Upper lobe of right lung (tissue), 1 donor: ENCODE results near the gene ULBP3. TPM values are rescaled to one million over a fixed set of nuclear protein-coding genes. Genes with fewer than 3 reads are reported as not detected.
"Not testable (repeated sequence)": the region's sequence is repeated elsewhere in the genome, so short reads cannot be mapped to it uniquely, and the experiment has no call there.

Source experiments
- ATAC-seq: fragments of 200-7000 bp; cut with Tn5 transposase; one replicate; pipeline ENCODE4 v1.9.1; 2020; ENCODE audit warnings: mild to moderate bottlenecking, moderate library complexity
- DNase-seq: peaks from one replicate; pipeline ENCODE4 v3.0.0-alpha.2; 2020
- H3K27ac ChIP-seq: fragments of 200-600 bp; one replicate; pipeline ENCODE4 v1.8.0; 2022
- H3K27me3 ChIP-seq: fragments of 200-600 bp; one replicate; pipeline ENCODE4 v1.8.0; 2022; ENCODE audit warnings: mild to moderate bottlenecking
- H3K36me3 ChIP-seq: fragments of 200-600 bp; one replicate; pipeline ENCODE4 v1.8.0; 2022
- H3K4me1 ChIP-seq: fragments of 200-600 bp; one replicate; pipeline ENCODE4 v1.8.0; 2022
- H3K4me3 ChIP-seq: fragments of 200-600 bp; one replicate; pipeline ENCODE4 v1.8.0; 2022; ENCODE audit warnings: mild to moderate bottlenecking
- H3K9me3 ChIP-seq: fragments of 200-600 bp; one replicate; pipeline ENCODE4 v1.8.0; 2022
- intact Hi-C: fragments of 100-400 bp; cut with DNase I; formaldehyde crosslinking; loops from one replicate; pipeline ENCODE4 v1.11.0; 2022
- total RNA-seq: library from RNA; stranded (reverse); fragmentation: NEBNext Ultra II Directional; extraction: Animal tissue kit (Norgen Biotek cat#: 25700); gene quantifications from one replicate; pipeline ENCODE4 v1.2.1, GENCODE V29; 2021
- TF ChIP-seq, protein P1 (sequence below): fragments of 200-600 bp; IDR thresholded peaks from one replicate; pipeline ENCODE4 v1.8.0; 2022; ENCODE audit warnings: antibody characterized with exemption
- donor health status: DM: no; HTN: yes; CAD: no; lungs with severe emphysema.

ULBP3 gene
- total RNA-seq, 1 donor from 2014 or later, result 3.8 TPM

DNA sequence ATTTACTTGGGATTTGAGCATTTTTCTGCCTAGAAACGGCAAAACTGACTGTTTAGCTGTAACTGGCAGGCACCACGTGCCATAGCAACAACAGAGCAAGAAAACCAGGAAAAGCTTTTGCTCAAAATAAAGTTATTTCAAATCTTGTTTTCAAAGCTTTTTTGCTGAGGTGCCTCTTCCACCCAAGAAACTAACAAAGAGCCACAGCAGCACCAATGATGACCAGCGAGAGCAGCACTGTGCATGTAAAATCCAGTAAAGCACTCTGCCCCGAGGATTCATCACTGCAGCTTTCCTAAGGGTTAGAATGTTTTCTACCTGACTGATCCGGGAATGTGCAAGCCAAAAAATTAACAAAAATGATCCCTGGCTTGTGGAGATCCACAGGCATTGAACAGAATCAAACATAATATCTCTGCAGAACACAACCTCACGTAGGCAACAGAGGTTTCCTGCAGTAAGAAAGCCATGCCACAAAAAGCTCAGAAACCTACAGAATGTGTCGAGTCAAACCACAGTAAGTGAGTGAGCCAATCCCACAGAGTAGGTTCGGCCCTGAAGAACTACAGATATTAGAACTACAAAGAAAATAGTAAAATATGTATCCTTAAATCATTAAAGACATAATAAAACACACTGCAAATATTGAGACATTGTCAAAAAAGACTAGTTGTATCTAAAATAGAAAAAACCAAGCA, 7.4 kb upstream of the ULBP3 start:
- ATAC-seq (no peak), DNase-seq (no peak)
- no peaks in the 10 kb centered on the region for H3K9me3 ChIP-seq
- TF ChIP-seq, protein P1, sequence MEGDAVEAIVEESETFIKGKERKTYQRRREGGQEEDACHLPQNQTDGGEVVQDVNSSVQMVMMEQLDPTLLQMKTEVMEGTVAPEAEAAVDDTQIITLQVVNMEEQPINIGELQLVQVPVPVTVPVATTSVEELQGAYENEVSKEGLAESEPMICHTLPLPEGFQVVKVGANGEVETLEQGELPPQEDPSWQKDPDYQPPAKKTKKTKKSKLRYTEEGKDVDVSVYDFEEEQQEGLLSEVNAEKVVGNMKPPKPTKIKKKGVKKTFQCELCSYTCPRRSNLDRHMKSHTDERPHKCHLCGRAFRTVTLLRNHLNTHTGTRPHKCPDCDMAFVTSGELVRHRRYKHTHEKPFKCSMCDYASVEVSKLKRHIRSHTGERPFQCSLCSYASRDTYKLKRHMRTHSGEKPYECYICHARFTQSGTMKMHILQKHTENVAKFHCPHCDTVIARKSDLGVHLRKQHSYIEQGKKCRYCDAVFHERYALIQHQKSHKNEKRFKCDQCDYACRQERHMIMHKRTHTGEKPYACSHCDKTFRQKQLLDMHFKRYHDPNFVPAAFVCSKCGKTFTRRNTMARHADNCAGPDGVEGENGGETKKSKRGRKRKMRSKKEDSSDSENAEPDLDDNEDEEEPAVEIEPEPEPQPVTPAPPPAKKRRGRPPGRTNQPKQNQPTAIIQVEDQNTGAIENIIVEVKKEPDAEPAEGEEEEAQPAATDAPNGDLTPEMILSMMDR, result no peak
- no peaks in the 10 kb centered on the region for H3K36me3 ChIP-seq
- intact Hi-C loops, result no loop called here
- H3K4me3 ChIP-seq, result no peak overlapping the region
- no peak overlapping the region for H3K27ac ChIP-seq
- H3K27me3 ChIP-seq, result no peaks in the 10 kb centered on the region
- H3K4me1 ChIP-seq, result no peaks in the 10 kb centered on the region

DNA sequence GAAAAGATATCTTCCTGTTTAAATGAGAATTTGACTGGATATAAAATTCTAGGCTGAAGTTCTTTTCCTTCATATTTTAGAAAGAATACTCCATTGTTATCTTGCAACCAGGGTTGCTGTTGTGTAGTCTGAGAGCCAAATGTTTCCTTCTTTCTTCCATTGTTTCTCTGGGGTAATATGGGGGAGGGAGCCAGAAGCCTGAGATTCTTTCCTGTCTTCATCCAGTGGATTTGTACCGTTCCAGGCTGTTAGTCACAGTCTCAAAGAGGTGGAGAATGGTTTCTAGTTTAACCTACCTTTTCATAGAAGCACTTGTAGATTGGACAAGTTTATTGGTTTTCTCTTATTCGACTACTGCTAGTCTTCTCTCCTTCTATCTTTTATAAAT, 6.1 kb upstream of the ULBP3 start:
- intact Hi-C loops, result no loop called here
- no peaks in the 10 kb centered on the region for H3K27me3 ChIP-seq
- no peaks in the 10 kb centered on the region for H3K9me3 ChIP-seq
- TF ChIP-seq, protein P1, result no peak
- no peak for DNase-seq
- H3K4me1 ChIP-seq, result no peaks in the 10 kb centered on the region
- H3K36me3 ChIP-seq, result no peaks in the 10 kb centered on the region
- no peak overlapping the region for H3K27ac ChIP-seq
- no peak for ATAC-seq
- H3K4me3 ChIP-seq, result no peak overlapping the region

DNA sequence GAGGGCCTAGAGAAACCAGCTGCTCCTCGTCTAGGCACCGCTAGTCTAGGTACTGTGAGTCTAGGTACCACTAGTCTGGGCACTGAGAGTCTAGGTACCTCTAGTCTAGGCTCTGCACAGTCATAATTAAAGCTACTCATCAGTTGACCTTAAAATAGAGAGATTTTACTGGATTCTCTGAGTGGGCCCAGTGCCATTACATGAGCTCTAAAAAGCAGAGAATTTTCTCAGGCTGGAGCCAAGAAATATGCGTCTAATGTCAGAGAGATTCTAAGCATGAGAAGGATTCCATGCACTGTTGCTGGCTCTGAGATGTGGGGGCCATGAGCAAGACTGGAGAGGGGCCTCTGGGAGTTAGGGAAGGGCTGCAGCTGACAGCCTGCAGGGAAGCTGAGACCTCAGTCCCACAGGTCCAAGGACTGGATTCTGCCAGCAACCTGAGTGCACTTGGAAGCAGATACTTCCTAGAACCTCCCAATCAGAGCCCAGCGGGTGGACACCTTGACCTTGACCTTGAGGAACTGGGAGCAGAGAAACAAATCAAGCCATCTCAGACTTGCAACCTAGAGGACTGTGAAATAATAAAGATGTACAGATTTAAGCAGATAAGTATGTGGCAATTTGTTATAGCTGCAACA, 5.6 kb upstream of the ULBP3 start:
- H3K27ac ChIP-seq, H3K36me3 ChIP-seq, intact Hi-C loops, DNase-seq, H3K9me3 ChIP-seq, ATAC-seq, H3K27me3 ChIP-seq, H3K4me1 ChIP-seq, H3K4me3 ChIP-seq: not testable (repeated sequence)

DNA sequence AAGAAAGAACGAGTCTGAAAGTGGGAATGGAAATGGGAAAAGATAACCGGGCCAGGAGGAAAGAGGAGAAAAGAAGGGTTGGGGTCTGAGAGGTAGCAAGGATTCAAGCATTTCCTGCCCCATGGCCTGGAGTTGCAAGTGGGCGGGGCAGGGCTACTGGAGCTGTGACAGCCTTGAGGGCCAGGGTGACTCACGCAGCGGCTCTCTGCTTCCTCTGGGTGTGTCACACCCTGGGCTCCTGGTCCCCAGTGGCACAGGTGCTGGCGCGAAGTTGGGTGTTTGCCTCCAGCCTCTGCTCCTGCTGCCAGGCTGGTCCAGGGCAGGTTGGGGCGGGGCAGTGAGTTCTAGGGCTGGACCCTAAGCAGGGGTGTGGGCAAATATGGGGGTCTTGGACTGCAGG, 3.3 kb upstream of the ULBP3 start:
- Histone ChIP-seq H3K9me3 (no peaks in the 10 kb centered on the region), H3K4me3 (no peak overlapping the region), H3K27ac (no peak overlapping the region), H3K4me1 (peaks cover 4% of the 10 kb centered on the region), H3K36me3 (no peaks in the 10 kb centered on the region), H3K27me3 (no peaks in the 10 kb centered on the region)
- peak; percentile 94 for DNase-seq
- intact Hi-C loops, result no loop called here
- TF ChIP-seq, protein P1, result no peak
- peak; percentile 79 for ATAC-seq

DNA sequence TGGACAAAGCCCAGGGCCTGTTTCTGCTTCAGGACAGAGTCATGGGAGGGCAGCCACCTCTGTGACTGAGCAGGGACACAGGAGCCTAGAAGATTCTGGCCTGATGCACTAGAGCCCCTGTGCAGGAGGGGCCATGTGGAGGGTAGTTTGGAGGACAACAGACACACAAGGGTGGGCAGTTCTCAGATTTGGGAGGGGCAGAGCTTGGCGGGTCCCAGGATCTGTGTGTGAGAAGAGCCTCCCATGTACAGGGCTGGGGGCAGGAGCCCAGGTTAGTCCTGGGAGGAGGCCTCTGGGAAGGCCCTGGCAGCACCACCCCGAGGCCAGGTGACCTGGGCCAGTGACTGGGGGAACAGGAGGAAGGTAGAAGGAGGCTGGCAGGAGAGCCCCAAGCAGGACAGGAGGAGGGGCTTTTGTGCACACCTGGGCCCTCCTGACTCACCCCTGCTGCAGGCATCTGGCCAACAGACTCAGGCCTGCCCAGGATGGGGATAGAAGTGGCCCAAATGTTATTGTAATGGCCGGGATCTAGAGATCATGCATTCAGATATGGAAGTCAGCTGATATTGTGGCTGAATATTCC, 1.4 kb upstream of the ULBP3 start:
- H3K27me3 ChIP-seq, result no peaks in the 10 kb centered on the region
- intact Hi-C loops, result no loop called here
- DNase-seq (no peak), ATAC-seq (no peak)
- H3K4me3 ChIP-seq, result no peak overlapping the region
- peaks cover 4% of the 10 kb centered on the region for H3K4me1 ChIP-seq
- no peak overlapping the region for H3K27ac ChIP-seq
- H3K36me3 ChIP-seq, result no peaks in the 10 kb centered on the region
- H3K9me3 ChIP-seq, result no peaks in the 10 kb centered on the region
- TF ChIP-seq, protein P1, result no peak

DNA sequence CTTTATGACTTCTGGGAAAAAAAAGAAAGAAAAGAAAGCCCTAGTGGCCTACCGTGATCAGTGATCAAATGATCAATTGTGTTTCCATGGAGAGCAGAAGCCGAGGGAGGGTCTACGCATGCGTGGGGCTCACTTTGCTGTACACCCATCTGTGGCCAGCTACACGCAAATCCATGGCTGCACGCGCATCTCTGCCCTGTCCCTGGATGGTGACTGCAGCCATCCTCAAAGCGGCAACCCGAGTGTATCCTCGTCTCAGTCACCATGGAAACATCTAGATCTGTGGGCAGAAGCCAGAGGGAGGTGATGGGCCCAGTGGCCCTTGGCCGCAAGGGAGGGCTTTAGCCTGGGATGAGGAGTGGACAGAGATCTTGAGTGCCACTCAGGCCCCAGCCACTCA, 785 bp upstream of the ULBP3 start:
- DNase-seq, result no peak
- H3K27ac ChIP-seq, result no peak overlapping the region
- no peaks in the 10 kb centered on the region for H3K36me3 ChIP-seq
- TF ChIP-seq, protein P1, result no peak
- intact Hi-C loops, result no loop called here
- H3K9me3 ChIP-seq, result no peaks in the 10 kb centered on the region
- peaks cover 4% of the 10 kb centered on the region for H3K4me1 ChIP-seq
- H3K4me3 ChIP-seq, result peak overlapping the region; percentile 63
- H3K27me3 ChIP-seq, result no peaks in the 10 kb centered on the region
- no peak for ATAC-seq
